Ovary (tissue), 9 donors: ENCODE results near the gene TTC22. TPM values are rescaled to one million over a fixed set of nuclear protein-coding genes. Genes with fewer than 3 reads are reported as not detected.

Source experiments
- DNase-seq, 5 donors: peaks; one replicate each; pipeline ENCODE4 v3.0.0-alpha.2; 2019 to 2020
- H3K27ac ChIP-seq, 2 donors: fragments of 200-600 bp; one replicate each; pipeline versions ENCODE4 v1.5.1 to v1.8.0; 2019 to 2022
- H3K27me3 ChIP-seq: fragments of 200-600 bp; one replicate; pipeline ENCODE4 v1.8.0; 2022
- H3K36me3 ChIP-seq: fragments of 200-600 bp; sonication (generic); one replicate; pipeline ENCODE4 v1.5.1; 2019
- H3K4me1 ChIP-seq: one replicate; pipeline ENCODE4 v1.8.1; 2013; ENCODE audit warnings: mild to moderate bottlenecking, moderate library complexity; ENCODE audit not compliant: insufficient read depth
- H3K4me3 ChIP-seq: fragments of 200-600 bp; sonication (generic); one replicate; pipeline ENCODE4 v1.5.1; 2017
- H3K9me3 ChIP-seq, 2 donors: fragments of 200-600 bp in 1 of 2; sonication (generic) in 1 of 2; one replicate each; pipeline versions ENCODE4 v1.5.1 to v1.8.1; 2013 to 2019; ENCODE audit warnings: mild to moderate bottlenecking in 1 of 2, moderate library complexity in 1 of 2
- EP300 ChIP-seq: sonication (generic); formaldehyde crosslinking; IDR thresholded peaks from one replicate; pipeline ENCODE4 v1.6.1; 2017; ENCODE audit warnings: antibody characterized with exemption
- POLR2A ChIP-seq: fragments of 450-650 bp; IDR thresholded peaks from one replicate; pipeline ENCODE4 v1.6.1; 2017; ENCODE audit warnings: antibody characterized with exemption, mild to moderate bottlenecking, moderate library complexity
- WGBS, 3 donors: extraction: QIAGEN DNeasy Blood & Tissue Kit in 1 of 3; methylation state at CpG; one replicate each; pipeline versions ENCODE4 v1.1.5 to v1.1.7; 2013 to 2017; 5-methylcytosine and 5-hydroxymethylcytosine counted together
- intact Hi-C, 4 donors: fragments of 100-400 bp; cut with DNase I; formaldehyde crosslinking; loops; one replicate each; pipeline versions ENCODE4 v1.11.0 to v1.15.1; 2022 to 2023
- polyA plus RNA-seq, 2 donors: library from polyadenylated mRNA; stranded (reverse); fragments of 200-250 nt in 1 of 2; fragments of 350-450 nt in 1 of 2; fragmentation: Illumina TruSeq in 1 of 2; extraction: RNeasy Lipid Tissue Mini Kit (QIAGEN cat#74804) in 1 of 2; gene quantifications; one replicate each; pipeline ENCODE4 v1.2.3, GENCODE V29; 2013 to 2014
- total RNA-seq, 7 donors: library from RNA; depleted of rRNA in 2 of 7; stranded (reverse); fragments of >200 nt in 2 of 7; fragmentation: NEBNext Ultra II Directional in 3 of 7; extraction: Animal tissue kit (Norgen Biotek cat#: 25700) in 3 of 7; gene quantifications; one replicate each; pipeline versions ENCODE4 v1.1.0 to v1.2.4, GENCODE V29; 2016 to 2023
- TF ChIP-seq, protein P1 (sequence below), 3 donors: fragments of 450-650 bp in 2 of 3; fragments of 200-600 bp in 1 of 3; IDR thresholded peaks; one replicate each; pipeline versions ENCODE4 v1.5.1 to v1.8.0; 2016 to 2022; ENCODE audit warnings: antibody characterized with exemption in 3 of 3, mild to moderate bottlenecking in 1 of 3
- donor health status: DM: no; HTN: no; CAD: no; lungs with moderate emphysema.
- donor health status: DM: no; HTN: no; CAD: no.
- donor health status: Bipolar disorder and iron deficiency.
- donor health status: DM: yes; HTN: yes; CAD: no.
- donor health status: DM: no; HTN: no; CAD: no.
- donor health status: DM: yes; HTN: yes; CAD: no.

TTC22 gene
- total and polyA plus RNA-seq, 9 donors: 0.13 to 9.1 (median 0.83) TPM

- no peak for DNase-seq
- H3K27me3 ChIP-seq: no peaks in the 10 kb centered on the region
- no peaks in the 10 kb centered on the region for H3K36me3 ChIP-seq
- intact Hi-C loops: loop anchor here in 3 of 4 donors (5.0 to 10.0 kb wide), 3 partner anchors 314 to 1308 kb away; no protein-coding TSS in a partner anchor
- TF ChIP-seq POLR2A (no peak), EP300 (no peak)
- TF ChIP-seq, protein P1, sequence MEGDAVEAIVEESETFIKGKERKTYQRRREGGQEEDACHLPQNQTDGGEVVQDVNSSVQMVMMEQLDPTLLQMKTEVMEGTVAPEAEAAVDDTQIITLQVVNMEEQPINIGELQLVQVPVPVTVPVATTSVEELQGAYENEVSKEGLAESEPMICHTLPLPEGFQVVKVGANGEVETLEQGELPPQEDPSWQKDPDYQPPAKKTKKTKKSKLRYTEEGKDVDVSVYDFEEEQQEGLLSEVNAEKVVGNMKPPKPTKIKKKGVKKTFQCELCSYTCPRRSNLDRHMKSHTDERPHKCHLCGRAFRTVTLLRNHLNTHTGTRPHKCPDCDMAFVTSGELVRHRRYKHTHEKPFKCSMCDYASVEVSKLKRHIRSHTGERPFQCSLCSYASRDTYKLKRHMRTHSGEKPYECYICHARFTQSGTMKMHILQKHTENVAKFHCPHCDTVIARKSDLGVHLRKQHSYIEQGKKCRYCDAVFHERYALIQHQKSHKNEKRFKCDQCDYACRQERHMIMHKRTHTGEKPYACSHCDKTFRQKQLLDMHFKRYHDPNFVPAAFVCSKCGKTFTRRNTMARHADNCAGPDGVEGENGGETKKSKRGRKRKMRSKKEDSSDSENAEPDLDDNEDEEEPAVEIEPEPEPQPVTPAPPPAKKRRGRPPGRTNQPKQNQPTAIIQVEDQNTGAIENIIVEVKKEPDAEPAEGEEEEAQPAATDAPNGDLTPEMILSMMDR (IDR thresholded peaks at IDR 0.05): no peak
- no peak overlapping the region for H3K27ac ChIP-seq
- H3K9me3 ChIP-seq: peaks cover 0 to 4% of the 10 kb centered on the region in 2 donors
- WGBS, 3 donors: 85 to 92% (median 90%) methylated on average over 4 of the region's 4 CpGs
- H3K4me1 ChIP-seq: no peaks in the 10 kb centered on the region
- H3K4me3 ChIP-seq: no peak overlapping the region
Observed at GRCh38 chr1:54819195-54819536, 18.0 kb upstream of the TTC22 start.

- no peaks in the 10 kb centered on the region for H3K9me3 ChIP-seq
- no peaks in the 10 kb centered on the region for H3K36me3 ChIP-seq
- WGBS, 3 donors: 47 to 50% (median 50%) methylated on average over 5 of the region's 5 CpGs
- no peak overlapping the region for H3K4me3 ChIP-seq
- intact Hi-C loops: loop anchor here in 3 of 4 donors (5.0 to 10.0 kb wide), 3 partner anchors 314 to 1309 kb away; no protein-coding TSS in a partner anchor
- no peak for TF ChIP-seq POLR2A
- no peak for DNase-seq
- H3K27me3 ChIP-seq: no peaks in the 10 kb centered on the region
- H3K27ac ChIP-seq: no peak overlapping the region
- no peaks in the 10 kb centered on the region for H3K4me1 ChIP-seq
Observed at GRCh38 chr1:54818461-54819194, 17.5 kb upstream of the TTC22 start.

- TF ChIP-seq, protein P1 (IDR thresholded peaks at IDR 0.05): no peak
- TF ChIP-seq EP300: no peak
- TF ChIP-seq POLR2A: no peak
- Histone ChIP-seq H3K4me1 (no peaks in the 10 kb centered on the region), H3K9me3 (no peaks in the 10 kb centered on the region), H3K36me3 (no peaks in the 10 kb centered on the region), H3K27me3 (no peaks in the 10 kb centered on the region), H3K27ac (no peak overlapping the region), H3K4me3 (no peak overlapping the region)
- WGBS, 3 donors: 87 to 92% (median 89%) methylated on average over 13 of the region's 13 CpGs
- intact Hi-C loops: loop anchor here in 3 of 4 donors (5.0 to 10.0 kb wide), 3 partner anchors 312 to 1310 kb away; no protein-coding TSS in a partner anchor
- DNase-seq: no peak
Observed at GRCh38 chr1:54816951-54817350, 15.8 kb upstream of the TTC22 start.

- Histone ChIP-seq H3K27ac (no peak overlapping the region), H3K4me1 (no peaks in the 10 kb centered on the region), H3K4me3 (no peak overlapping the region), H3K36me3 (no peaks in the 10 kb centered on the region), H3K9me3 (no peaks in the 10 kb centered on the region), H3K27me3 (no peaks in the 10 kb centered on the region)
- intact Hi-C loops: loop anchor here in 3 of 4 donors (5.0 to 10.0 kb wide), 3 partner anchors 311 to 1311 kb away; no protein-coding TSS in a partner anchor
- no peak for DNase-seq
- 61 to 77% (median 67%) methylated on average over 6 of the region's 6 CpGs for WGBS, 3 donors
- TF ChIP-seq EP300: no peak
- TF ChIP-seq, protein P1 (IDR thresholded peaks at IDR 0.05): no peak
- no peak for TF ChIP-seq POLR2A
Observed at GRCh38 chr1:54816130-54816529, 15.0 kb upstream of the TTC22 start.
